K562 (cell line): Measurements from ENCODE around the gene HIPK2. TPM values are rescaled to one million over a fixed set of nuclear protein-coding genes. Genes with fewer than 3 reads are reported as not detected.

Experiments
- ATAC-seq: fragments of 200-7000 bp; cut with Tn5 transposase; 3 replicates; pipeline ENCODE4 v1.9.1; 2020; ENCODE audit warnings: moderate library complexity
- BruUV-seq: library from RNA; stranded (reverse); fragments of 400-500 nt; replicated peaks from 2 replicates; lab custom pipeline; 2021; lab: Mats Ljungman, UMichigan
- CTCF ChIA-PET: fragments of 300-600 bp; formaldehyde crosslinking; extraction: SDS; loops from one replicate; lab custom pipeline; 2021; ENCODE audit warnings: low intra/inter-chr PET ratio; lab: Yijun Ruan, JAX
- POLR2A ChIA-PET: fragments of 300-600, 350-650 bp; sonication (Branson Sonifier 250); formaldehyde crosslinking; extraction: SDS; loops from one replicate; lab custom pipeline; 2021; ENCODE audit warnings: antibody characterized with exemption, inconsistent platforms; lab: Yijun Ruan, JAX
- DNase-seq, 4 experiments: peaks; one replicate each; pipeline versions ENCODE4 v3.0.0 to v3.0.0-alpha.2; 2011 to 2018; ENCODE audit warnings: low spot score in 3 of 4, mixed read lengths in 3 of 4; ENCODE audit errors: extremely low read depth in 1 of 4
- FAIRE-seq: peaks from 2 replicates; lab custom pipeline; 2011; peaks lifted over from hg19 to GRCh38; lab: Jason Lieb, UNC
- H2AFZ ChIP-seq: 2 replicates; pipeline ENCODE4 v1.6.0; 2011; ENCODE audit warnings: low read depth, low read length, control low read depth, inconsistent platforms
- H3K27ac ChIP-seq: fragments of 200-600 bp; 3 replicates; pipeline ENCODE4 v1.8.0; 2011; ENCODE audit warnings: low read depth, mild to moderate bottlenecking, control low read depth, inconsistent platforms, low read length, moderate library complexity, mixed read lengths; ENCODE audit errors: extremely low read depth
- H3K27me3 ChIP-seq, 2 experiments: fragments of 300-600 bp in 1 of 2; 2 replicates in 1 of 2; 3 replicates in 1 of 2; pipeline versions ENCODE4 v1.6.0 to v1.8.0; 2011; ENCODE audit warnings: inconsistent platforms in 2 of 2, low read length in 2 of 2, mild to moderate bottlenecking in 1 of 2, mixed read lengths in 1 of 2, moderate library complexity in 1 of 2; ENCODE audit not compliant: control insufficient read depth in 2 of 2, insufficient read depth in 2 of 2
- H3K36me3 ChIP-seq: fragments of 300-600 bp; 3 replicates; pipeline ENCODE4 v1.8.0; 2011; ENCODE audit warnings: mild to moderate bottlenecking, low read length, inconsistent platforms; ENCODE audit not compliant: control insufficient read depth, insufficient read depth
- H3K4me1 ChIP-seq, 2 experiments: fragments of 200-600 bp in 1 of 2; replicated peaks in 1 of 2; 2 replicates in 1 of 2; 3 replicates in 1 of 2; pipeline versions ENCODE4 v1.5.1 to v1.8.0; 2011; ENCODE audit warnings: inconsistent platforms in 2 of 2, low read length in 2 of 2, mild to moderate bottlenecking in 1 of 2, mixed read lengths in 1 of 2, moderate library complexity in 1 of 2; ENCODE audit not compliant: control insufficient read depth in 2 of 2, insufficient read depth in 2 of 2
- H3K4me2 ChIP-seq: 2 replicates; pipeline ENCODE4 v1.6.1; 2011; ENCODE audit warnings: low read length, control low read depth, inconsistent platforms, mixed read lengths; ENCODE audit not compliant: insufficient read depth
- H3K4me3 ChIP-seq: fragments of 200-600 bp; sonication (generic), shearing (Covaris generic); 2 replicates; pipeline ENCODE4 v1.5.1; 2016; ENCODE audit warnings: control low read depth, inconsistent platforms
- H3K79me2 ChIP-seq: fragments of 200-600 bp; 3 replicates; pipeline ENCODE4 v1.8.0; 2011; ENCODE audit warnings: low read length, inconsistent platforms; ENCODE audit not compliant: control insufficient read depth, insufficient read depth
- H3K9ac ChIP-seq, 2 experiments: 2 replicates each; pipeline versions ENCODE4 v1.6.0 to v1.6.1; 2011; ENCODE audit warnings: low read depth in 2 of 2, low read length in 2 of 2, control low read depth in 1 of 2, inconsistent platforms in 1 of 2, mild to moderate bottlenecking in 1 of 2, mixed read lengths in 1 of 2; ENCODE audit not compliant: insufficient read depth in 1 of 2
- H3K9me1 ChIP-seq: one replicate; pipeline ENCODE4 v1.6.0; 2011; ENCODE audit warnings: inconsistent platforms, mild to moderate bottlenecking, low read length, moderate library complexity; ENCODE audit not compliant: control insufficient read depth, insufficient read depth
- H3K9me3 ChIP-seq: replicated peaks from 2 replicates; pipeline ENCODE4 v1.5.1; 2011; ENCODE audit warnings: low read depth, low read length, inconsistent platforms; ENCODE audit not compliant: control insufficient read depth, insufficient read depth
- H4K20me1 ChIP-seq: replicated peaks from 2 replicates; pipeline ENCODE4 v1.6.1; 2011; ENCODE audit warnings: low read length, inconsistent platforms, mixed read lengths; ENCODE audit not compliant: control insufficient read depth, insufficient read depth
- CGGBP1 ChIP-seq: fragments of 250-450 bp; sonication (Bioruptor Pico); IDR thresholded peaks from 2 replicates; pipeline ENCODE4 v1.9.0; 2021; ENCODE audit warnings: mild to moderate bottlenecking
- CREB3 ChIP-seq: fragments of 450-650 bp; conservative IDR thresholded peaks from 2 replicates; pipeline ENCODE4 v1.6.1; 2016; ENCODE audit warnings: missing genetic modification characterization, low read depth, mild to moderate bottlenecking, missing compliant biosample characterization, moderate library complexity
- FOSL1 ChIP-seq: fragments of 200-800 bp; sonication (Bioruptor generic); conservative IDR thresholded peaks from 2 replicates; pipeline ENCODE4 v1.6.1; 2016; ENCODE audit warnings: missing genetic modification characterization, missing compliant biosample characterization
- IRF2 ChIP-seq: sonication (generic); formaldehyde crosslinking; IDR thresholded peaks from 2 replicates; pipeline ENCODE4 v1.8.1; 2022; ENCODE audit warnings: mild to moderate bottlenecking, missing genetic modification reagents
- JUND ChIP-seq, 2 experiments: IDR thresholded peaks; 2 replicates in 1 of 2; 3 replicates in 1 of 2; pipeline ENCODE4 v1.6.1; 2011; ENCODE audit warnings: borderline replicate concordance in 2 of 2, low read depth in 2 of 2, low read length in 2 of 2, improper control_type of control experiment in 1 of 2, missing biosample characterization in 1 of 2, missing genetic modification characterization in 1 of 2, missing genetic modification reagents in 1 of 2
- TAF1 ChIP-seq: IDR thresholded peaks from 2 replicates; pipeline ENCODE4 v1.6.1; 2011; ENCODE audit warnings: mild to moderate bottlenecking, low read length, moderate library complexity; ENCODE audit not compliant: insufficient read depth, control insufficient read depth, severe bottlenecking; ENCODE audit errors: extremely low read depth
- ZBED1 ChIP-seq: IDR thresholded peaks from 2 replicates; pipeline ENCODE4 v1.6.1; 2014
- ZBTB8A ChIP-seq: fragments of 450-650 bp; IDR thresholded peaks from 2 replicates; pipeline ENCODE4 v1.6.1; 2018; ENCODE audit warnings: mild to moderate bottlenecking, moderate library complexity; ENCODE audit not compliant: partially characterized antibody
- ZNF124 ChIP-seq: sonication (generic); formaldehyde crosslinking; IDR thresholded peaks from 2 replicates; pipeline ENCODE4 v1.8.1; 2022; ENCODE audit warnings: missing genetic modification reagents
- WGBS: fragments of 100-300 bp; shearing (Covaris generic); methylation state at CpG from one replicate; pipeline ENCODE4 v1.1.6; 2016; ENCODE audit warnings: low coverage, mixed read lengths; ENCODE audit not compliant: insufficient coverage; ENCODE audit errors: missing lambda C conversion rate; 5-methylcytosine and 5-hydroxymethylcytosine counted together
- in situ Hi-C: fragments of 300-500 bp; cut with MboI; formaldehyde crosslinking; loops from 4 replicates; pipeline ENCODE4 v1.15.0; 2018; ENCODE audit warnings: inconsistent platforms, mixed read lengths
- intact Hi-C: fragments of 100-400 bp; cut with micrococcal nuclease; formaldehyde crosslinking; loops from 2 replicates; pipeline ENCODE4 v1.14.2; 2022
- polyA plus RNA-seq, 8 experiments: library from polyadenylated mRNA; depleted of rRNA in 4 of 8; stranded (reverse) in 5 of 8; unstranded in 3 of 8; fragments of >200 nt; fragmentation: Nextera tagmentation in 2 of 8; fragmentation: Illumina TruSeq in 1 of 8; extraction: Ambion mirVana in 2 of 8; extraction: Trizol in 1 of 8; gene quantifications; 2 replicates each; pipeline versions ENCODE4 v1.2.1 to v1.2.3, GENCODE V29; 2011 to 2014; ENCODE audit warnings: inconsistent platforms in 1 of 8, missing spikeins in 1 of 8
- total RNA-seq, 7 experiments: library from RNA; depleted of rRNA in 6 of 7; stranded (reverse); fragments of >200 nt in 6 of 7; fragmentation: Illumina TruSeq in 2 of 7; extraction: Trizol in 2 of 7; gene quantifications; 2 replicates each; pipeline versions ENCODE4 v1.2.1 to v1.2.3, GENCODE V29; 2011 to 2021; ENCODE audit warnings: low replicate concordance in 1 of 7

Gene HIPK2
- total and polyA plus RNA-seq, 9 of the 15 experiments (the other 6 are each of a cell fraction or from before 2014, with no cell fraction given), result 0.69 to 19.8 (median 5.1) TPM

- POLR2A ChIA-PET, result interaction anchor here (0.7 kb wide), 1 partner anchor 971 kb away, joined by 3 read pairs; no protein-coding TSS in a partner anchor
- ATAC-seq (no peak), DNase-seq (no peak), FAIRE-seq (no peak)
- H3K9ac ChIP-seq, result peak overlapping the region in 1 of 2 experiments; percentile 23; a peak in 1 of 4 replicates
- no peaks in the 10 kb centered on the region for H4K20me1 ChIP-seq
- H3K36me3 ChIP-seq, result no peaks in the 10 kb centered on the region
- H3K79me2 ChIP-seq, result no peaks in the 10 kb centered on the region
- TF ChIP-seq IRF2, result peak; percentile 30; the same call in 1 of the 2 replicates
- TF ChIP-seq CGGBP1 (CRISPR knock-in tag), result no peak
- no peak for TF ChIP-seq FOSL1 (tag)
- no peak for TF ChIP-seq TAF1
- TF ChIP-seq ZBED1, result no peak
- TF ChIP-seq ZNF124 (CRISPR knock-in tag), result 0 out of 2 replicates have a peak, but pooled peaks have one; percentile 44
- TF ChIP-seq ZBTB8A, result no peak
- no peak for TF ChIP-seq CREB3 (tag)
- TF ChIP-seq JUND (IDR thresholded peaks at IDR 0.05; ENCODE audit: borderline replicate concordance, low read depth, low read length), result no peak
- TF ChIP-seq JUND (tag; IDR thresholded peaks at IDR 0.05; ENCODE audit: borderline replicate concordance, low read depth, low read length), result no peak
- no peak overlapping the region for H3K4me2 ChIP-seq
- peaks cover 3% of the 10 kb centered on the region for H3K9me1 ChIP-seq
- no peaks in the 10 kb centered on the region; a peak in 1 of 5 replicates for H3K27me3 ChIP-seq
- H3K4me1 ChIP-seq, result no peaks in the 10 kb centered on the region; a peak in 1 of 5 replicates
- no peak overlapping the region for H3K4me3 ChIP-seq
- H3K27ac ChIP-seq, result no peak overlapping the region
- in situ Hi-C loops, result no loop called here
- no peak overlapping the region for H2AFZ ChIP-seq
- H3K9me3 ChIP-seq, result no peaks in the 10 kb centered on the region
- BruUV-seq, result no TSS peak
- intact Hi-C loops, result no loop called here
- 74% methylated on average over 6 of the region's 6 CpGs for WGBS
- CTCF ChIA-PET, result no interaction called here
These were observed 138.2 kb downstream of the HIPK2 start for GRCh38 chr7:139639563-139639962.
